Measurements from ENCODE around the gene CA10. TPM values are rescaled to one million over a fixed set of nuclear protein-coding genes. Genes with fewer than 3 reads are reported as not detected.

CA10 gene
- total and polyA plus RNA-seq, 2 of the 4 experiments (the other 2 are of a cell fraction): not detected

DNA sequence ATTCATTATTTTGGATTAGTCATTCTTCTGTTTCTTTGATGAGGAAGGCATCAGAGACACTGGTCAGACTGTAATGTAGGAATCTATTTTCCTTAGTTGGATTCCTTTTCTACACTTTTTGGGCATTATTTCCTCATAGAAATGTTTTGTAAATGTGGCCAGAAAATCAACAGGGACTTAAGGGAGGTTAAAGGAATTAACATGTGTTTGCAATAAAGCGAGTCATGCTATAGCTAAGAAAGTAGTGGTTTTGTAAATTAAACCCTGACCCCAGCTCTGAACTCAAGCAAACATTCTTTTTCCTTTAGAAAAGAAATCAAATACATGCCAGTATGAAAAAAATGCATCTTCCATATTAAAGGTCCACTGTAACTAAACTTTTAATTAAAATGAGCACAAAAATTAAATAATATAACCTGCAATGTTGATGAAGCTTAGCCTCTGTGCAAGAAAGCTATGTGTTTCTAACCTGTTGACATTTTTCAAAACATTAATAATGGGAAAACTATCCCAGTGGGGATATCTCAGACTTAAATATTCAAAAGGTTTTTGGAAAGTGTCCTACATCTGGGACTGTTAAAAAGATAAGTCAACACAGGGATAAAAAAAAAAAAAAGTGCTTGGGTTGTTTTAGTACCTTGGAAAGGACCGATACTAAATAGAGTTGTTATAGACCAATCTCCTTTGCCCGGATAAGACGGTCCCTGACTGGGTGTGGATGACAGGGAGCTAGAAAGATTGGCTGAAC lies 428.0 kb downstream of the CA10 start:
- Histone ChIP-seq H3K9me3 (ENCODE audit: control insufficient read depth, insufficient read depth, low read length) (peaks cover 11% of the 10 kb centered on the region), H4K8ac (ENCODE audit: low read depth in 2 of 2, low read length in 2 of 2) (no peak overlapping the region), H3K4ac (ENCODE audit: low read depth, low read length) (no peak overlapping the region), H3K79me1 (ENCODE audit: low read depth in 1 of 2, low read length in 2 of 2) (no peaks in the 10 kb centered on the region), H2BK15ac (ENCODE audit: low read depth, low read length) (no peak overlapping the region), H2BK5ac (ENCODE audit: low read depth, low read length, poor library complexity, severe bottlenecking) (no peak overlapping the region), H2AK5ac (ENCODE audit: low read depth, low read length) (no peak overlapping the region), H2AK9ac (replicated peaks; ENCODE audit: low read depth, low read length, poor library complexity) (no peak overlapping the region), H2AFZ (replicated peaks; ENCODE audit: low read length, poor library complexity) (no peak overlapping the region), H4K91ac (ENCODE audit: insufficient read depth, low read depth, low read length) (no peak overlapping the region), H3K27ac (ENCODE audit: insufficient read depth, low read length) (no peak overlapping the region), H3K9ac (ENCODE audit: low read depth, low read length) (no peak overlapping the region), H3K4me2 (ENCODE audit: low read depth, low read length) (no peak overlapping the region), H4K20me1 (ENCODE audit: insufficient read depth, low read length) (no peaks in the 10 kb centered on the region), H2BK120ac (ENCODE audit: low read depth, low read length) (no peak overlapping the region), H3K27me3 (ENCODE audit: control insufficient read depth, insufficient read depth, low read length) (no peaks in the 10 kb centered on the region), H3K23ac (ENCODE audit: low read depth, low read length) (no peak overlapping the region), H3K56ac (ENCODE audit: extremely low read depth, insufficient read depth, low read length) (no peak overlapping the region), H3K4me1 (ENCODE audit: control insufficient read depth, insufficient read depth, low read length) (no peaks in the 10 kb centered on the region), H3K9me1 (ENCODE audit: insufficient read depth, low read length) (no peaks in the 10 kb centered on the region), H3K18ac (ENCODE audit: low read depth, low read length) (no peak overlapping the region), H2BK20ac (ENCODE audit: low read depth, low read length) (no peak overlapping the region), H4K5ac (ENCODE audit: low read depth, low read length) (no peak overlapping the region), H3K4me3 (ENCODE audit: insufficient read depth, low read depth, low read length) (no peak overlapping the region), H3K14ac (replicated peaks; ENCODE audit: low read depth, low read length) (no peak overlapping the region), H3K36me3 (ENCODE audit: control insufficient read depth, insufficient read depth, low read length) (no peaks in the 10 kb centered on the region)
- no TSS peak for BruUV-seq (replicated peaks)
- dilution Hi-C loops (cut with HindIII; ENCODE audit: low sequenced_read_pairs, unreplicated experiment) (no loop called here), in situ Hi-C loops (cut with MboI; ENCODE audit: low sequenced_read_pairs) (no loop called here), intact Hi-C loops (cut with micrococcal nuclease) (no loop called here)
- ChIA-PET CTCF (interaction anchor here (0.6 kb wide), 2 partner anchors 36 to 1470 kb away, joined by 3 read pairs; no protein-coding TSS in a partner anchor), POLR2A (ENCODE audit: unreplicated experiment) (no interaction called here)
- ATAC-seq (ENCODE audit: low read depth): no peak
- 92% methylated on average over 2 of the region's 4 CpGs; no CpG with 5 or more reads in 1 of the 2 experiments for WGBS, 2 experiments (ENCODE audit: extremely low coverage in 2 of 2, insufficient read length in 1 of 2)
- DNase-seq: no peak
- TF ChIP-seq, protein P1, sequence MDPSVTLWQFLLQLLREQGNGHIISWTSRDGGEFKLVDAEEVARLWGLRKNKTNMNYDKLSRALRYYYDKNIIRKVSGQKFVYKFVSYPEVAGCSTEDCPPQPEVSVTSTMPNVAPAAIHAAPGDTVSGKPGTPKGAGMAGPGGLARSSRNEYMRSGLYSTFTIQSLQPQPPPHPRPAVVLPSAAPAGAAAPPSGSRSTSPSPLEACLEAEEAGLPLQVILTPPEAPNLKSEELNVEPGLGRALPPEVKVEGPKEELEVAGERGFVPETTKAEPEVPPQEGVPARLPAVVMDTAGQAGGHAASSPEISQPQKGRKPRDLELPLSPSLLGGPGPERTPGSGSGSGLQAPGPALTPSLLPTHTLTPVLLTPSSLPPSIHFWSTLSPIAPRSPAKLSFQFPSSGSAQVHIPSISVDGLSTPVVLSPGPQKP (IDR thresholded peaks at IDR 0.05; ENCODE audit: borderline replicate concordance, low read depth, low read length): no peak
- TF ChIP-seq RCOR1 (IDR thresholded peaks at IDR 0.05; ENCODE audit: insufficient replicate concordance, low read length): no peak
